Measurements from ENCODE around the gene HOMER1.
"Not testable (repeated sequence)": the region's sequence is repeated elsewhere in the genome, so short reads cannot be mapped to it uniquely, and the experiment has no call there.

HOMER1 gene

GRCh38 chr5:79408028-79408427, 105.9 kb downstream of the HOMER1 start:
- no peak for DNase-seq

- DNase-seq = no peak
These were observed 106.3 kb downstream of the HOMER1 start for GRCh38 chr5:79407591-79407990.

- DNase-seq = no peak
These were observed 112.7 kb downstream of the HOMER1 start for GRCh38 chr5:79401216-79401615.

GRCh38 chr5:79399046-79399445, 114.9 kb downstream of the HOMER1 start:
- no peak for DNase-seq

GRCh38 chr5:79397080-79397479, 116.9 kb downstream of the HOMER1 start:
- DNase-seq = no peak

- no peak for DNase-seq
These were observed 117.7 kb downstream of the HOMER1 start for GRCh38 chr5:79396265-79396664.

- DNase-seq = no peak
These were observed 118.6 kb downstream of the HOMER1 start for GRCh38 chr5:79395296-79395695.

- DNase-seq = no peak
These were observed 121.2 kb downstream of the HOMER1 start for GRCh38 chr5:79392776-79393175.

GRCh38 chr5:79386679-79387078, 127.3 kb downstream of the HOMER1 start:
- DNase-seq = no peak

- not testable (repeated sequence) for DNase-seq
These were observed 128.8 kb downstream of the HOMER1 start for GRCh38 chr5:79385126-79385525.

GRCh38 chr5:79378510-79379186, 135.3 kb downstream of the HOMER1 start:
- no peak for DNase-seq

GRCh38 chr5:79357398-79357797, 156.5 kb downstream of the HOMER1 start:
- no peak for DNase-seq

- DNase-seq = no peak
These were observed 164.1 kb downstream of the HOMER1 start for GRCh38 chr5:79349881-79350280.

GRCh38 chr5:79349047-79349446, 164.9 kb downstream of the HOMER1 start:
- DNase-seq = no peak

GRCh38 chr5:79346420-79346824, 167.5 kb downstream of the HOMER1 start:
- no peak for DNase-seq

GRCh38 chr5:79333852-79334557, 179.9 kb downstream of the HOMER1 start:
- no peak for DNase-seq

- DNase-seq = no peak
These were observed 183.9 kb downstream of the HOMER1 start for GRCh38 chr5:79330071-79330470.

- no peak for DNase-seq
These were observed 184.5 kb downstream of the HOMER1 start for GRCh38 chr5:79329453-79329852.
